Testis (tissue), 3 donors: Measurements from ENCODE around the gene HNF1A. TPM values are rescaled to one million over a fixed set of nuclear protein-coding genes. Genes with fewer than 3 reads are reported as not detected.

ENCODE experiments used
- DNase-seq: peaks from one replicate; pipeline ENCODE4 v3.0.0-alpha.2; 2019
- H3K27ac ChIP-seq, 2 donors: fragments of 200-600 bp; sonication (generic); one replicate each; pipeline ENCODE4 v1.5.1; 2019
- H3K27me3 ChIP-seq: fragments of 200-600 bp; sonication (generic); one replicate; pipeline ENCODE4 v1.5.1; 2019
- H3K36me3 ChIP-seq: fragments of 200-600 bp; sonication (generic); one replicate; pipeline ENCODE4 v1.5.1; 2017; ENCODE audit warnings: low read depth; ENCODE audit errors: missing control alignments
- H3K4me1 ChIP-seq: fragments of 200-600 bp; sonication (generic); one replicate; pipeline ENCODE4 v1.5.1; 2019
- H3K4me3 ChIP-seq, 2 donors: fragments of 200-600 bp; sonication (generic); one replicate each; pipeline ENCODE4 v1.5.1; 2017 to 2019
- H3K9me3 ChIP-seq: fragments of 200-600 bp; sonication (generic); one replicate; pipeline ENCODE4 v1.5.1; 2017
- CTCF ChIP-seq, 3 experiments: fragments of 450-650 bp in 2 of 3; fragments of 200-600 bp in 1 of 3; sonication (generic) in 1 of 3; IDR thresholded peaks; one replicate each; pipeline ENCODE4 v1.5.1; 2016 to 2019; ENCODE audit warnings: antibody characterized with exemption in 3 of 3, mild to moderate bottlenecking in 2 of 3, moderate library complexity in 1 of 3
- POLR2A ChIP-seq: fragments of 450-650 bp; IDR thresholded peaks from one replicate; pipeline ENCODE4 v1.6.1; 2017; ENCODE audit warnings: antibody characterized with exemption, mild to moderate bottlenecking, moderate library complexity
- WGBS, 2 donors: methylation state at CpG; one replicate each; pipeline ENCODE4 v1.1.5; 2018; 5-methylcytosine and 5-hydroxymethylcytosine counted together
- intact Hi-C: fragments of 100-400 bp; cut with DNase I; formaldehyde crosslinking; loops from one replicate; pipeline ENCODE4 v1.15.1; 2023; ENCODE audit warnings: low total_unique reads
- polyA plus RNA-seq: library from polyadenylated mRNA; stranded (reverse); fragments of 350-450 nt; fragmentation: Illumina TruSeq; extraction: RNeasy Lipid Tissue Mini Kit (QIAGEN cat#74804); gene quantifications from one replicate; pipeline ENCODE4 v1.2.3, GENCODE V29; 2014; ENCODE audit warnings: low read depth, low replicate concordance; ENCODE audit not compliant: insufficient read depth
- total RNA-seq, 2 donors: library from RNA; depleted of rRNA; stranded (reverse); fragments of >200 nt; gene quantifications; one replicate each; pipeline ENCODE4 v1.2.3, GENCODE V29; 2016

Gene HNF1A
- total and polyA plus RNA-seq, 3 donors from 2014 or later = 0.70 to 0.81 (median 0.79) TPM

- TF ChIP-seq POLR2A (no peak), CTCF (IDR thresholded peaks at IDR 0.05) (no peak)
- Histone ChIP-seq H3K4me3 (no peak overlapping the region), H3K4me1 (no peaks in the 10 kb centered on the region), H3K9me3 (no peaks in the 10 kb centered on the region), H3K36me3 (no peaks in the 10 kb centered on the region), H3K27ac (no peak overlapping the region), H3K27me3 (no peaks in the 10 kb centered on the region)
- no peak for DNase-seq
- intact Hi-C loops = no loop called here
- 69 to 76% methylated on average over 9 of the region's 9 CpGs for WGBS, 2 donors
Measured at GRCh38 chr12:120932956-120933526, 45.3 kb upstream of the HNF1A start.

GRCh38 chr12:120933786-120934185, 44.6 kb upstream of the HNF1A start:
- Histone ChIP-seq H3K9me3 (no peaks in the 10 kb centered on the region), H3K4me3 (no peak overlapping the region), H3K27ac (no peak overlapping the region), H3K27me3 (no peaks in the 10 kb centered on the region), H3K4me1 (no peaks in the 10 kb centered on the region), H3K36me3 (no peaks in the 10 kb centered on the region)
- intact Hi-C loops = no loop called here
- WGBS, 2 donors = 83 to 85% methylated on average over 6 of the region's 6 CpGs
- no peak for TF ChIP-seq CTCF (IDR thresholded peaks at IDR 0.05)
- TF ChIP-seq POLR2A = no peak
- DNase-seq = no peak

- no peak overlapping the region for H3K27ac ChIP-seq
- no peaks in the 10 kb centered on the region for H3K9me3 ChIP-seq
- 46 to 50% methylated on average over 2 of the region's 2 CpGs for WGBS, 2 donors
- no peak for DNase-seq
- no peak overlapping the region for H3K4me3 ChIP-seq
- no peaks in the 10 kb centered on the region for H3K4me1 ChIP-seq
- TF ChIP-seq POLR2A = no peak
- TF ChIP-seq CTCF (IDR thresholded peaks at IDR 0.05) = no peak
- intact Hi-C loops = no loop called here
- no peaks in the 10 kb centered on the region for H3K36me3 ChIP-seq
- H3K27me3 ChIP-seq = no peaks in the 10 kb centered on the region
Measured at GRCh38 chr12:120936197-120936596, 42.1 kb upstream of the HNF1A start.

- no peaks in the 10 kb centered on the region for H3K36me3 ChIP-seq
- WGBS, 2 donors = 68 to 96% methylated on average over 3 of the region's 3 CpGs
Measured at GRCh38 chr12:120938496-120938895, 39.8 kb upstream of the HNF1A start.

More at GRCh38 chr12:120938496-120938895, 39.8 kb upstream of the HNF1A start:
- Histone ChIP-seq H3K4me3 (no peak overlapping the region), H3K27ac (no peak overlapping the region), H3K27me3 (no peaks in the 10 kb centered on the region), H3K4me1 (no peaks in the 10 kb centered on the region), H3K9me3 (no peaks in the 10 kb centered on the region)
- TF ChIP-seq POLR2A = no peak
- no peak for TF ChIP-seq CTCF (IDR thresholded peaks at IDR 0.05)
- intact Hi-C loops = no loop called here
- no peak for DNase-seq
